HG02798 (cell line): ENCODE data around the gene TNFSF10.
"Not testable (repeated sequence)": the region's sequence is repeated elsewhere in the genome, so short reads cannot be mapped to it uniquely, and the experiment has no call there.

Experiments used
- ATAC-seq: cut with Tn5 transposase; IDR thresholded peaks from one replicate; pipeline ENCODE4 v1.9.1; 2021; ENCODE audit warnings: mild to moderate bottlenecking; ENCODE audit not compliant: unreplicated experiment, poor library complexity

The TNFSF10 gene

DNA sequence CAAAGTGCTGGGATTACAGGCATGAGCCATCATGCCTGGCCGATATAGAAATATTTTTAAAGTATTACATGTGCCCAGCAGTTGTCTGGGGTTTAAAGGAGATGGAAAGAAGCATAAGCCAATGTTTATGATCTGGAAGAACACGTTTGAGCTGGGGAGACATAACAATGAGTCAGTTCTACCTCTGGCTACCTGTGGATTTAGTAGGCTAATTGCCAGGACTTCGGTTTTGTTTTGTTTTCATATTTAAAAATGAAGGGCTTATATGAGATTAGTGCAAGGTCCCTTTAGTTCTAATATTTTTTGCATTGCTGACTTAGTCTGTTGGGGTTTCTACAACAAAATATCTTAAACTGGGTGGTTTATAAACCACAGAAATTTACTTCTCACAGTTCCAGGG, 22.9 kb upstream of the TNFSF10 start:
- ATAC-seq = no peak

DNA sequence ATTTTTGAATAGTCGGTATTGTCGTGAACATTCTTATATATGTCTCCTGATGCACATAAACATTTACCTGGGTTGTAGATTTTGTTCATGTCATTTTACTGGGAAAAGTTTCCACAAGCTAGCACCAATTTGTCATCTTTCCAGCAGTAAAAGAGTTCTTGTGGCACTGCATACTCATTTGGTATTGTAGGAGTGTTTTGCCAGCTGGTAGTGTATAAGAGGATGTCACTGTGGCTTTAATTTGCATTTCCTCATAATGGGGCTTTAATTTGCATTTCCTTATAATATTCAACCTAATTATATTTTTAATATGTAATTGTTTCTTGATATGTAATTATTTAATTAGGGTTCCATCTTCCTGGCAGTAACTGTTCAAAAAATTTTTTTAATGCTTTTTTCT, 21.2 kb upstream of the TNFSF10 start:
- no peak for ATAC-seq

DNA sequence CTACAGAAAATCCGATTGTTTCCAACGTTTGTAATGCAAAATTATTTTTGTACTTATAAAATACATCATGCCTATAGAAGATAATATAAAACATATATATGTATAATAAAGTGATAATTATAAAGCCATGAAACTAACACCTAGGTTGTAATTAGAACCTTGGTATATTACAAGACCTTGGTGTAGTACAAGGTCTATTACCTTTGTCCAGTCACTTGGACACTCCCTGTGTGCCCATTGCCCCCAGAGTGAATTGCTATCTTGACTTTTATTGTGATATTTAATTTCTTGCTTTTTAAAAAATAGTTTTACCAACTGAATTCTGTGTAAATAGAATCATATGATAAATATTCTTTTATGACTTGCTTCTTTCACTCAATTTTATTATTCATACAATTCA, 20.7 kb upstream of the TNFSF10 start:
- no peak for ATAC-seq

DNA sequence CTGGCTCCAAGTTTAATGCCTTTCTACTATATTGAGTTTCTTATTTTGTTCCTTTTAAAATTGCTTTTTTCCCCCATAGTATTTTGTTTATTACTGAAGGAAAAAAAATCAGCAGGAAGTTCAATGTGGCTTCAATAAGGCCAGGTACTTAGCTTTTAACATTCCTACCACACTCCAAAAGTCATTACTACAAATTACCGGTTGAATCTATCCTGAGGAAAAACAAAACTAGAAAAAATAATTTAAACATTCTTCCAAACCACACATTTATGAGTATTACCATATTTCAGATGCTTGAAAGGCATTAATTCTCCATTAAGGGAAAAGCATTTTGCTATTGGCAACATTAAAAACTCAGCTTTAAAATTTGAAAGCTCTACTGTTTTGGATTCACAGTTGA, 20.2 kb upstream of the TNFSF10 start:
- ATAC-seq = no peak

DNA sequence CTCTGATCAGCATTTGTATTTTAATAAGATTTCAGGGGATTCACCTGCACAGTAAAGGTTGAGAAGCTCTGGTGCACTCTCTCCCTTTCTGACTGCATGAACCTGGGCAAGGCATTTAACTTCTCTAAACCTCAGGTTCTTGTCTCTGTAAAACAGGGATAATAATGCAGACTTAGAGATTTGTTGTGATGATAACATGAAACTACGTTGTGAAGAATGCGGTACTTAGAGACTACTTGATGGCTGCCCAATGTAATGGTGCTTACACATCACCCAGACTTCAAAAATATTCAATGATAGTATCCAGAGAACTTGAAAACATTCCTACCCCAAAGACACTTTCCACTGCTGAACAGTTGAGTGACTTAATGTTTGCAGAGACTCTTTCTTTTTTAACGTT, 19.8 kb upstream of the TNFSF10 start:
- ATAC-seq = no peak

DNA sequence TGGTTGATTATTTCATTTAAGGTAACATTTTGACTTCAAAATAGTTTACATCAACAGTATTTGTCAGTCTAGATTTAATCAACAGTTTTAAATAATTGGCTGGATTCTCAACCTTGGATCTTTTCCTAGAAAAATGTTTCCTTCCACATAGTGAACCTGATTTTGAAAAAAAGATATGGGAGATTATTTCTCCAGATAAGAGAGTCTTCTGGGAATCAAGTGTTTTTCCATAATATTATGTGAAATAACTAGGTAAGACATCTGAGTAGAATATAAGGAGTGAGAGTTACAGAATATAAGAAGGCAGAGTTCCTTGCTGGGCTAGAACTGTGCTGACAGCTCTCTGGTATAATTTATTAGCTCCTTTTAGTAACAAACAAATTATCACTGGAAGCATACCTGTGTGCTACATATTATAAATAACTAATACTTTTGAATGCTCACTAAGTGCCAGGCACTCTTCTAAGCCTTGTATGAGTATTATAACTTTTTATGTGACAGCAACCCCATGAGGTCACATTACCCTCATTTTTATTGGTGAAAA, 18.8 kb upstream of the TNFSF10 start:
- ATAC-seq = no peak

DNA sequence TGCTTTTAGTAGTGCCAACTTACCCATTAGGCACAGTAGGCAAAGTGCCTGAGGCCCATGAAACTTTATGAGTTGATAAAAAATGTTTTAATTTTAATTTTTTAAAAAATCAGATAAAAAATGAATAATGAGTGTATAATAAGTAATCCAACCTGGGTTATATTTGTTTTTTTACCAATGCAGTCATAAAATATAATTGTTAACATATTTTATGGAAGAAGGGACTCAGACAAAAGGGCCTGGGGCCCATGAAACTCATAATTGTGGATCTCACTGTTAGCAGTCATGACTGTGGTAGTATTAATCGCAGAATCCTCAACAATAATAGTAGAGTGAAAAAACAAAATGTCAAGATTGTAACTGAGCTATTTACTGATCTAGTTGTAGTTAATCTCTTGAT, 16.8 kb upstream of the TNFSF10 start:
- no peak for ATAC-seq

DNA sequence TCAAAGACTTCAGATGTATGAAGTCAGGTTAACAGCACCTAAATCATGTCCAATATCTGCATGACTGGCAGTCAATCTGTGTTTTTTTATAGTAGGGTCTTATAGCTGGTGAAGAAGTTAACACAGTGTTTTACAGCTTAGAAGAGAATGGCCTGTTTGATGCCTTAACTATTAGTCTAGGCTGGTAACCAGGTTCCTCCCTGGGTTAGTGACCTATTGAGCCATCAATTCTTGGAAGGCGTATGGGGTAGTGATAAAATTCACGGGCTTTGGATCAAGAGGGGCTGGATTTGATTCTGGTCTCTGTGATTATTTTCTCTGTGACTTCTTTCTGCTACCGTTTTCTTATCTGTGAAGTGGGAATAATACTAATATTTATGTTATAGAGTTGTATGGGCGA, 16.0 kb upstream of the TNFSF10 start:
- no peak for ATAC-seq

DNA sequence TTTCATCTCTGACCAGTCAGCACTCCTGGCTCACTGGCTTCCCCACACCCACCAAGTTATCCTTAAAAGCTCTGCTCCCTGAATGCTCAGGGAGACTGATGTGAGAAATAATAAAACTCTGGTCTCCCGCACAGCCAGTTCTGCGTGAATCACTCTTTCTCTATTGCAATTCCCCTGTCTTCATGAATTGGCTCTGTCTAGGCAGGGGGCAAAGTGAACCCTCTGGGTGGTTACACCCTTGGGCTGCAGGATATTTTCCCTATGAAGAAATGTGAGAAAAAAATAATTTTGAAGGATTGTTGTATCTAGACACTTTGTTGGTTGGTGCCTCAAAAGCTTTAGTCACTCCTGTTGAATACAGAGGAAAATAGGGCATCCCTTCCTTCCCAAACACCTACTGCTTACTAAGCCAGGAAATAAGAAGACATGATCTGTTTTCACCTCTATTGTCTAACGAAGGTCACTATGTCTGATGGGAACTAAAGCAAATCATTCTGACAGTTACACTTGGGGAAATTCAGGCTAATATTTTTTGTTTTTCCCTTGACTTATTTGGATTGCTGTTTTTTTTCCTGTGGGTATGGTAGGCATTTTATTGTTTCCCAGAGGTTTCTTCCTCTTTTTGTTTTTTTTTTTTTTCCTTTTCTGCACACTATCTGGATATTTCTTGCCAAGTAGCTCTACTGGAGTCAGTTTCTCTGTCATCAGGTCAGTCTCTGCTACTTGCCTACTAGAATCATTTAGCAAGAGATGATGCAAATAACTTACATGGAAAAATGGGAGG, 15.3 kb upstream of the TNFSF10 start:
- ATAC-seq = no peak

DNA sequence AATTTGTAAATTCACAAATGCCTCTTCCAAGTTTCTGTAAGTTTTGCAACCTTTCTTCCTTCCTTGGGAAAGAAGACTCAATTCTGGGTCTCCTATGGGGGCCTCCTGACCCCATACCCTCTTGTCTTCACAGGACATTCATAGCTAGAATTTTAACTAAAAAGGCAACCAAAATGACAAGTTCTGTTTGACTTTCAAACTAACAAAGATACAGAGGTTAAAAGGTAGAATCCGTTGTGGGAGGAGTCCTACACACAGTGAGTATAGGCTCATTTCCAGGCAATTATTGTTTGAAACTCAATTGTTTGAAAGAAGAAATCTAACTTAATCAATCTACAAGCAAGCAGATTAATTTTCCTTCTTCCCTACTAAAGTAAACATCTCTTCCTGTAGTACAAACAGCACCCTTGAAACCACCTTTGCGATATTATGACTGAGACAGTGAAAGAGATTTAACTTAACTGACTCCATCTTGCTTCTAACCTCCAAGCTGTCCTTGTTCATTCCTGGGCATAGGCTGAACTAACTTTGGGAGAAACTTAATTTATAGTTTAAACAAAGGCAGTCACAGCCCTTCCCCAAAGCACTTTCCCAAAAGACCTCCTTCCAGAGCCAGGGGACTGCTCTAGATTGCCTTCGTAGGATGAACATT, 14.4 kb upstream of the TNFSF10 start:
- no peak for ATAC-seq

DNA sequence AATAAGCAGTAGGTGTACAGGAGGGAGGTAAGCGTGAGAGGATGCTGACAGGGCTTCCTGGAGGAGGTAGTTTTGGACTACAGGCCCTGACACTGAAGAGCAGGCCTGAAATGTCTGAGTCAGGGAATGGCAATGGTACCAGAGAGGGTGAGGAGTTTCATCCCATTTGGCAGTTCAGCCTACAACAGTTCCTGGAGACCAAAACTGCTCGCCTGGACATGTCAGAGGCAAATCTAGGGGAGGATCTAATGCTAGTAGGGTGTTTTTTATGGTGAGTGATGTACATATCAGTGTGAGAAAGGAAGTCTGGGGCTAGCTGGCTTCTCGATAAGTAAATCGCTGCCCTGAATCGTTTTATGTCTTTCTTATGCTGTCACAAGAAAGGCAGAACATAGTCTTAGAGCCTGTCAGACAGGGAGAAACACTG, 13.8 kb upstream of the TNFSF10 start:
- no peak for ATAC-seq

DNA sequence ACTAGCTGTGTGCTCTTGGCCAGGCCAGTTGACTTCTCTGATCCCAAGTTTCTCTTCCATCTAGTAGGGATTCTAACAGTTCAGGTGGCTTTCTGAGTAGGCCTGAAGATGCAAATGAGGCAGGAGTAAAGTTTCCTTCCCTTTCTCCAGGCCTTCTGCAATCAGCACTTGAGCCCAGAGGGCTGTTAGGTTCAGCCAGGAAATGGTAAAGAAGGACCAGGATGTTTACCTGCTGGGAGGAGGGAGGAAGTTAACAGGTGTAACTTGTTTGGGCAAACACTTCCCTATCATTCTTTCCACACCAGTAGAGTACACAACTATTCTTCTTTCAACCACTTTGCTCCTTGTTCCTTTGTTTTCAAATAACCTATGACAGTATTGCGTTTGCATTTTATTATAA, 13.3 kb upstream of the TNFSF10 start:
- no peak for ATAC-seq

DNA sequence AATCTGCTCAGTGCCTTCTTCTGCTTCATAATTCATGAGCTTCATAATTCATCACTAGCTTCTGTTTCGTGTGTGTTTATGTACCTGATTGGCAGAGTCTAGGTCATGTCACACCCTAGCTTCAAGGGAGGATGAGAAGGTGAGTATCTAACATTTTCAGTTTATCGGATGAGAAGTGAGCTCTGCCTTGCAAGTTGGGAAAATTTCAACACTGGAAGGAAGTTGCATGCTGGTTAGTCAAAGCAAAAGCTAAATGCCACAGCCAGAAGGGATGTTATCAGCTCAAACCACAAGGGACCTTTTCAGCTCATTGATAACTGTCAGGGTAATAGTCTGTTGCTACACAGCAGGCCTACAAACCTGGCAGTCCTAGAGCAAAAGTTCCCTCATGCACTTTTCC, 7.3 kb upstream of the TNFSF10 start:
- no peak for ATAC-seq

DNA sequence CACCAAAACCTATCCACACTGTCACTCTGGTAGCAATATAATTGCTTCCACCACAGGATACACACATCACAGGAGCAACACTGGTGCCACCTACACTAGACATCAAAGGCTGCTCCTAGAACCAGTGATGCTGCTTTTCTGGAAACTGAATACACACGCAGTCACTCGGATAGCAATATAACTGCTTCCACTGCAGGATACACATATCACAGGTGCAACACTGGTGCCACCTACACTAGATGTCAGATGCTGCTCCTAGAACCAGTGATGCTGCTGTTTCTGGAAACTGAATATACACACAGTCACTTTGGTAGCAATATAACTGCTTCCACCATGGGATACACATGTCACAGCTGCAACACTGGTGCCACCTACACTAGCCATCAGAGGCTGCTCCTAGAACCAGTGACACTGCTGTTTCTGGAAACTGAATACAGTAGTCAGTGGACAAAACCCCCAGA, 6.9 kb upstream of the TNFSF10 start:
- no peak for ATAC-seq

DNA sequence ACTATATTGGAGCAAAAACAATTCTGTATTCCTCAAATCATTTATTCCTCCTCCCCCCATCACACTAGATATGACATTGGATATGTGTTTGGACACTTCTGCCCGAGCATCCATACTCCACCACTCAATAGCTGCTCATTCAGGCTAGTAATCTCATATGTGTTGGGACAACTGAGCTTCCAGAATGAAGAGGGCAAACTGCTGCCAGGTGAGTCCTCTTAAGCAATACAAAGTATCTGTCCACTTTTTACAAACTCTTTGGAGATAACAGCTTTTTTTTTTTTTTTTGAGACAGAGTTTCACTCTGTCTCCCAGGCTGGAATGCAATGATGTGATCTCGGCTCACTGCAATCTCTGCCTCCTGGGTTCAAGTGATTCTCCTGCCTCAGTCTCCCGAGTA, 5.4 kb upstream of the TNFSF10 start:
- no peak for ATAC-seq

DNA sequence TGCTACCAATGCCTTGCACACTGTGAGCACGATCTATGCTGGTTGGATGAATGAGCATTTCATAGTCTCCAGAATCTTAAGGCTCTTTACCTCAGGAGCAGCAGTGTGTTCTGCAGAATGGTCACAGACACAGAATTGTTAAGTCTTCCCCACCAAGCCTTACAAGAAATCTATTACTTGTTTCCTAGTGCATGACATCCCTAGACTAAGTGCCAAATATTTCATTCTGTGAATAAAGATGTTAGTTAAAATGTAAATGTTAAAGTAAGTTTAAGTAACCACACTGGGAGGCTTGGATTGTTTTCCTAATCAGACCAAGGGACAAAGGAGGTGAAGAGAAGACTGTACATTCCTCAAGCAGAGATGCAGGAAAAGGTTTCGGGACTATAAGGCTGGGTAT, 4.1 kb upstream of the TNFSF10 start:
- ATAC-seq = no peak

DNA sequence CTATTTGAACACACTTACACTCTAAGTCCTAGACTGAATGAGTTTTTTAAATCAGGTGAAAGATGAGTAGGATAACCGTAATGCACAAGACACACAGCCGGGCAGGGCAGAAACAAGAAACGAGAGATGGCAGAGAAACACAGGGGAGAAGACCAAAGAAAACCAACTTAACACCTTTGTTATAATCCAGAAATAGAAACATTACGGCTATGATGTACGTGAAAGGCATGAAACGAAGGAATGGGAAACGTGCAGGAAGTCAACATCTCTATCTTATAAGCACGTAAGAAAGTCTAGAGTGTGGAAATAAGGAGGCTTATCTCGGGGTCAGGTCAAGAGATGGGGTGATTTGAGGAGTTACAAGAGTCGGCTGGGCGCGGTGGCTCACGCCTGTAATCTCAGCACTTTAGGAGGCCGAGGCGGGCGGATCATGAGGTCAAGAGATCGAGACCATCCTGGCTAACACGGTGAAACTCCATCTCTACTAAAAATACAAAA, 1.9 kb upstream of the TNFSF10 start:
- no peak for ATAC-seq

DNA sequence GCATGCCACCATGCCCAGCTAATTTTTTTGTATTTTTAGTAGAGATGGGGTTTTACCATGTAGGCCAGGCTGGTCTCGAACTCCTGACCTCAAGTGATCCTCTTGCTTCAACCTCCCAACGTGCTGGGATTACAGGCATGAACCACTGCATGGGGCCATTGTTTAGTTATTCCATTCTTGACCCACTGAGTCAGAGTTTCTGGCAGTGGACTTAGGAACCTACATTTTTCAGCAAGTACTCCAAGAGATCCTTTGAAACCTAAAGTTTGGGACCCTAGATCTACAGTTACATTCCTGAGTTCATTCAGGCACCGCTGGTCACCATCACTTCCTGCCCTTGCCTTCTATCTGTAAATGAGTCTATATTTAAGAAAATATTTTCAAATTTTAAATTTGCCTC, 1.4 kb upstream of the TNFSF10 start:
- no peak for ATAC-seq

DNA sequence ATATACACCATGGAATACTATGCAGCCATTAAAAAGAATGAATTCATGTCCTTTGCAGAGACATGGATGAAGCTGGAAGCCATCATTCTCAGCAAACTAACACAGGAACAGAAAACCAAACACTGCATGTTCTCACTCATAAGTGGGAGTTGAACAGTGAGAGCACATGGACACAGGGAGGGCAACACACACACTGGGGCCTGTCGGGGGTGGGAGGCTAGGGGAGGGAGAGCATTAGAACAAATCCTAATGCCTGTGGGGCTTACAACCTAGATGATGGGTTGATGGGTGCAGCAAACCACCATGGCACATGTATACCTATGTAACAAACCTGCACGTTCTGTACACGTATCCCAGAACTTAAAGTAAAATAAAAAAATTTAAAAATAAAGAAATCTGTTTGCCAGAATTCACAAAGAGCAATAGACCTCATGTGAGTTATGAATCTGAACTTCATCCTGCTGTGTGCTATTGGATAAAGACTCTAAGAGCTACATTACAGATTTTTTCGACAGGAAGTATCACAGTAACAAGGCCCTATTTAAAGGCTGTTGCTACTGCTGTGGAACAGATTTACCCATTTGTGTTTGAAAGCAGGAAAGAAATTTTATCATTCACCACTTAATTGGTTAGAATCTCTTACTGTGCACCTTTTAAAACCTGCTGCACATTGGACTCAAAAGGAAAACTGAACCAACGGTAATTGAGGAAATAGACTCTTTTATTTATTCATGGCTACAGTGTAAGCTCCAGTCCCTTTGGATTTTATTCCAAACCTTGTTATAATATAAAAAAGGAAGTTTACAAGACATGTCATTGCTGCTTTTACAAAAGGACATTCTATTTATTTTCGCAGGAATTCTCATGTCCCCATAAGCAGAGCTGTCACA, 1.1 kb downstream of the TNFSF10 start:
- not testable (repeated sequence) for ATAC-seq

DNA sequence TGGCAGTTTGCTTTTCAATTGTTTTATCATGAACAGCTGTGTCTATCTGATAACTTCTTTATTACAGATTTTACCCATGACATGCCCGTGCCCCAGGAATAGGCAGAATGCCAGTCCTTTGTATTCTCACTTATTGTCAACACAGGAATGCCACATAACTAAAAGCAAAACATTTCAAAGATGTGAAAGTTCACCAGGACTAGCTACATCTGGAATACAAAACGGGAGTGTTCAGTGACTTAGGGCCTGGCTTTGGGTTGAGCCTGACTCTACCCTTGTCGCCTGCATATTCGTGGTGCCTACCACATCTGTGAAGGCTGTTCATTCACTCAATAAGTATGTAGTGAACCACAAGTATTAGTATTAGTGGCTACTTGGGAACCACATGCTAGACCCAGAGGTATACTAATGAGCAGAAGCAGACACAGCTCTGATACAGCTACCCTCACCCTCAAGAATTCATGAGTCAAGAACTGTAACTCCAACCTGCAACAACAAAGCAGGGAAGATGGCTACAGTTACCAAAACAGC, 2.9 kb downstream of the TNFSF10 start:
- ATAC-seq = peak; percentile 54
